GM18498 (cell line): ENCODE data around the gene PSORS1C1.

ENCODE experiments used
- ATAC-seq: cut with Tn5 transposase; IDR thresholded peaks from one replicate; pipeline ENCODE4 v1.9.1; 2021; ENCODE audit warnings: mild to moderate bottlenecking, moderate library complexity; ENCODE audit not compliant: unreplicated experiment

PSORS1C1 gene

GRCh38 chr6:31094389-31094881 is 20.2 kb upstream of the PSORS1C1 start:
- no peak for ATAC-seq

- no peak for ATAC-seq
Observed at GRCh38 chr6:31096215-31096614, 18.4 kb upstream of the PSORS1C1 start.

GRCh38 chr6:31096656-31097055 is 17.9 kb upstream of the PSORS1C1 start:
- no peak for ATAC-seq

- ATAC-seq = no peak
Observed at GRCh38 chr6:31098449-31098938, 16.1 kb upstream of the PSORS1C1 start.

GRCh38 chr6:31103136-31103535 is 11.5 kb upstream of the PSORS1C1 start:
- no peak for ATAC-seq

- ATAC-seq = no peak
Observed at GRCh38 chr6:31107052-31107451, 7.5 kb upstream of the PSORS1C1 start.

- no peak for ATAC-seq
Observed at GRCh38 chr6:31110825-31111582, 3.6 kb upstream of the PSORS1C1 start.

GRCh38 chr6:31111712-31112111 is 2.9 kb upstream of the PSORS1C1 start:
- ATAC-seq = no peak

- no peak for ATAC-seq
Observed at GRCh38 chr6:31112478-31112877, 2.1 kb upstream of the PSORS1C1 start, which contains the start of gene C6orf15. Gene C6orf15 (minus strand): TSS chr6:31112575. CDS start chr6:31112555, 20 bp downstream.

- ATAC-seq = no peak
Observed at GRCh38 chr6:31113861-31114540, 599 bp upstream of the PSORS1C1 start.

GRCh38 chr6:31114970-31115849 is 610 bp downstream of the PSORS1C1 start:
- ATAC-seq = no peak

GRCh38 chr6:31115941-31116560 is 1.5 kb downstream of the PSORS1C1 start:
- no peak for ATAC-seq

GRCh38 chr6:31116661-31117385 is 2.2 kb downstream of the PSORS1C1 start:
- no peak for ATAC-seq

- ATAC-seq = no peak
Observed at GRCh38 chr6:31118178-31118577, 3.6 kb downstream of the PSORS1C1 start.

GRCh38 chr6:31120151-31120915 is 5.7 kb downstream of the PSORS1C1 start, which contains the start of gene CDSN:
Gene CDSN (minus strand): TSS chr6:31120446. CDS start chr6:31120419, 27 bp downstream.
- ATAC-seq = no peak

GRCh38 chr6:31121131-31121790 is 6.7 kb downstream of the PSORS1C1 start:
- no peak for ATAC-seq

GRCh38 chr6:31122791-31123706 is 8.4 kb downstream of the PSORS1C1 start:
- no peak for ATAC-seq
